Coronary artery (tissue), 2 donors: ENCODE results near the gene CHAC1.

ENCODE experiments used
- DNase-seq: peaks from one replicate; pipeline ENCODE4 v3.0.0-alpha.2; 2017; ENCODE audit warnings: low spot score
- H3K27ac ChIP-seq, 2 donors: fragments of 200-600 bp; sonication (generic); one replicate each; pipeline ENCODE4 v1.5.1; 2016 to 2019
- H3K4me3 ChIP-seq: fragments of 200-600 bp; sonication (generic); 2 replicates; pipeline ENCODE4 v1.5.1; 2016; ENCODE audit warnings: mild to moderate bottlenecking, moderate library complexity
- CTCF ChIP-seq: fragments of 200-600 bp; sonication (generic); IDR thresholded peaks from one replicate; pipeline ENCODE4 v1.5.1; 2019; ENCODE audit warnings: antibody characterized with exemption

CHAC1 gene

GRCh38 chr15:40968290-40969085 is 15.2 kb downstream of the CHAC1 start:
- TF ChIP-seq CTCF, result no peak
- H3K4me3 ChIP-seq, result no peak overlapping the region
- no peak overlapping the region for H3K27ac ChIP-seq
- DNase-seq, result no peak

GRCh38 chr15:40969363-40969762 is 16.1 kb downstream of the CHAC1 start:
- no peak overlapping the region for H3K27ac ChIP-seq
- DNase-seq, result no peak
- no peak for TF ChIP-seq CTCF
- no peak overlapping the region for H3K4me3 ChIP-seq

- TF ChIP-seq CTCF, result no peak
- Histone ChIP-seq H3K27ac (no peak overlapping the region), H3K4me3 (no peak overlapping the region)
- no peak for DNase-seq
These were observed 21.6 kb downstream of the CHAC1 start for GRCh38 chr15:40974879-40975278.

- DNase-seq, result no peak
- Histone ChIP-seq H3K4me3 (no peak overlapping the region), H3K27ac (peak overlapping the region; percentile 2 to 79)
- TF ChIP-seq CTCF, result no peak
These were observed 23.5 kb downstream of the CHAC1 start for GRCh38 chr15:40976819-40977218.

- no peak overlapping the region for H3K4me3 ChIP-seq
- no peak for TF ChIP-seq CTCF
- H3K27ac ChIP-seq, result no peak overlapping the region
- no peak for DNase-seq
These were observed 24.9 kb downstream of the CHAC1 start for GRCh38 chr15:40978141-40978540.

- H3K4me3 ChIP-seq, result no peak overlapping the region
- no peak for DNase-seq
- H3K27ac ChIP-seq, result no peak overlapping the region
- no peak for TF ChIP-seq CTCF
These were observed 25.3 kb downstream of the CHAC1 start for GRCh38 chr15:40978562-40978961.

- no peak for TF ChIP-seq CTCF
- Histone ChIP-seq H3K4me3 (no peak overlapping the region), H3K27ac (peak overlapping the region in 1 of 2 donors; percentile 25)
- no peak for DNase-seq
These were observed 27.9 kb downstream of the CHAC1 start for GRCh38 chr15:40981186-40981585.
